ENCODE data around the gene TTC29.

TTC29 gene

GRCh38 chr4:146945556-146946374 is at the start of gene TTC29:
TTC29 (minus strand) TSS chr4:146945864; CDS start chr4:146939895, 5,969 bp downstream.
- in situ Hi-C loops (cut with MboI; ENCODE audit: low sequenced_read_pairs) = no loop called here

- in situ Hi-C loops (cut with MboI; ENCODE audit: low sequenced_read_pairs) = no loop called here
Measured at GRCh38 chr4:146981651-146982050, 36.0 kb upstream of the TTC29 start.

GRCh38 chr4:146978641-146979040 is 33.0 kb upstream of the TTC29 start:
- in situ Hi-C loops (cut with MboI; ENCODE audit: low sequenced_read_pairs) = no loop called here

GRCh38 chr4:146976145-146976544 is 30.5 kb upstream of the TTC29 start:
- in situ Hi-C loops (cut with MboI; ENCODE audit: low sequenced_read_pairs) = no loop called here

GRCh38 chr4:146975527-146975926 is 29.9 kb upstream of the TTC29 start:
- in situ Hi-C loops (cut with MboI; ENCODE audit: low sequenced_read_pairs) = no loop called here

- in situ Hi-C loops (cut with MboI; ENCODE audit: low sequenced_read_pairs) = no loop called here
Measured at GRCh38 chr4:146975036-146975435, 29.4 kb upstream of the TTC29 start.

GRCh38 chr4:146972036-146972435 is 26.4 kb upstream of the TTC29 start:
- in situ Hi-C loops (cut with MboI; ENCODE audit: low sequenced_read_pairs) = no loop called here

- in situ Hi-C loops (cut with MboI; ENCODE audit: low sequenced_read_pairs) = no loop called here
Measured at GRCh38 chr4:146969126-146969525, 23.5 kb upstream of the TTC29 start.

- in situ Hi-C loops (cut with MboI; ENCODE audit: low sequenced_read_pairs) = no loop called here
Measured at GRCh38 chr4:146960634-146961033, 15.0 kb upstream of the TTC29 start.

GRCh38 chr4:146959692-146960091 is 14.0 kb upstream of the TTC29 start:
- in situ Hi-C loops (cut with MboI; ENCODE audit: low sequenced_read_pairs) = no loop called here

GRCh38 chr4:146957237-146957636 is 11.6 kb upstream of the TTC29 start:
- in situ Hi-C loops (cut with MboI; ENCODE audit: low sequenced_read_pairs) = no loop called here

GRCh38 chr4:146952896-146953295 is 7.2 kb upstream of the TTC29 start:
- in situ Hi-C loops (cut with MboI; ENCODE audit: low sequenced_read_pairs) = no loop called here

GRCh38 chr4:146949559-146949958 is 3.9 kb upstream of the TTC29 start:
- in situ Hi-C loops (cut with MboI; ENCODE audit: low sequenced_read_pairs) = no loop called here

- in situ Hi-C loops (cut with MboI; ENCODE audit: low sequenced_read_pairs) = no loop called here
Measured at GRCh38 chr4:146943691-146944375, 1.8 kb downstream of the TTC29 start.

GRCh38 chr4:146932116-146932515 is 13.5 kb downstream of the TTC29 start:
- in situ Hi-C loops (cut with MboI; ENCODE audit: low sequenced_read_pairs) = no loop called here

GRCh38 chr4:146930673-146931072 is 15.0 kb downstream of the TTC29 start:
- in situ Hi-C loops (cut with MboI; ENCODE audit: low sequenced_read_pairs) = no loop called here

GRCh38 chr4:146927695-146928094 is 18.0 kb downstream of the TTC29 start:
- in situ Hi-C loops (cut with MboI; ENCODE audit: low sequenced_read_pairs) = no loop called here

GRCh38 chr4:146916479-146917076 is 29.1 kb downstream of the TTC29 start:
- in situ Hi-C loops (cut with MboI; ENCODE audit: low sequenced_read_pairs) = no loop called here

GRCh38 chr4:146915132-146915531 is 30.5 kb downstream of the TTC29 start:
- in situ Hi-C loops (cut with MboI; ENCODE audit: low sequenced_read_pairs) = no loop called here

GRCh38 chr4:146900295-146900694 is 45.4 kb downstream of the TTC29 start:
- in situ Hi-C loops (cut with MboI; ENCODE audit: low sequenced_read_pairs) = no loop called here

- in situ Hi-C loops (cut with MboI; ENCODE audit: low sequenced_read_pairs) = no loop called here
Measured at GRCh38 chr4:146890301-146890700, 55.4 kb downstream of the TTC29 start.

- in situ Hi-C loops (cut with MboI; ENCODE audit: low sequenced_read_pairs) = no loop called here
Measured at GRCh38 chr4:146883070-146883469, 62.6 kb downstream of the TTC29 start.

Data from hTERT RPE-1 (cell line).